Sciatic nerve (tissue), 2 donors: Measurements from ENCODE around the gene TGIF2. TPM values are rescaled to one million over a fixed set of nuclear protein-coding genes. Genes with fewer than 3 reads are reported as not detected.
"Not testable (repeated sequence)": the region's sequence is repeated elsewhere in the genome, so short reads cannot be mapped to it uniquely, and the experiment has no call there.

Experiments
- ATAC-seq: fragments of 200-7000 bp; cut with Tn5 transposase; one replicate; pipeline ENCODE4 v1.9.1; 2020; ENCODE audit warnings: mild to moderate bottlenecking, moderate library complexity
- DNase-seq: peaks from one replicate; pipeline ENCODE4 v3.0.0-alpha.2; 2020; ENCODE audit warnings: low spot score
- intact Hi-C: fragments of 100-400 bp; cut with DNase I; formaldehyde crosslinking; loops from one replicate; pipeline ENCODE4 v1.14.2; 2022
- total RNA-seq: library from RNA; stranded (reverse); fragmentation: NEBNext Ultra II Directional; extraction: Animal tissue kit (Norgen Biotek cat#: 25700); gene quantifications from one replicate; pipeline ENCODE4 v1.2.1, GENCODE V29; 2021
- donor health status: DM: no; HTN: no; CAD: no.
- donor health status: DM: no; HTN: no; CAD: no.

The TGIF2 gene
- total RNA-seq, 1 donor from 2014 or later: 25.3 TPM

DNA sequence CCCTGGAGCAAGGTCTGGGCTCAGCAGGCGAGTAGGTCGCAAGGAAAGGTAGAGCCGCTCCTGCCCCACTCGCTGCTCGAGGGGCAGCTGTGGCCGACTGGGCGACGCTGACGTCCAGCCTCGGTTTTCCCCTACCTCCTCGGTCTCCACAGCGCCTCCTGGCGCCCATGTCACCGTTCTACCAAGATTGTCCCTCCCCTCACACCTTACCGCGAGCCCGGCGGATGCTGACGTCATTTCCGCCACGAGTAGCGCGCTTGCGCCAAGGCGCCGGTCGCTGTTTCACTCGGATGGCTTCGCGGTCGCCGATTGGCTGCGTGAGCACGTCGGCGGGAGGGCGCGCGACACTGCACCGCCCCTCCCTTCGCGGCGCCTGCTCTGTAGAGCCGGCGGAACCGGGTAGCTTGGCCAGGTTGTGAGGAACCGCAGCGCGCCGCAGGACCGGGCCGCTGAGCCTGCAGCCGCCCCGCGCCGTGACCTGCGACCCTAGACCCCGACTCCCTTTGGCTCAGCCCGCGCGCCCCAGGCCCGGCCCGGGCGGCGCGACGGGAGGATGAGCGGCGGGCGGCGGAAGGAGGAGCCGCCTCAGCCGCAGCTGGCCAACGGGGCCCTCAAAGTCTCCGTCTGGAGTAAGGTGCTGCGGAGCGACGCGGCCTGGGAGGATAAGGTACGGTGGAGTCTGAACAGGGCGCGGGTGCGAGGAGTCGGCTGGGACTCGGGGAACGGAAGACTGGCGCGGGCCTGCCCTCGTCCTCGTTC, 32.2 kb downstream of the TGIF2 start, which contains the start of gene RAB5IF:
RAB5IF (plus strand) TSS at position 381 of the 759 bp plus-strand sequence; CDS start at position 554, 173 bp downstream.
- intact Hi-C loops: no loop called here
- DNase-seq: peak; percentile 100
- peak; percentile 99 for ATAC-seq

- ATAC-seq: no peak
Observed at GRCh38 chr20:36606158-36607066, 33.0 kb downstream of the TGIF2 start.

DNA sequence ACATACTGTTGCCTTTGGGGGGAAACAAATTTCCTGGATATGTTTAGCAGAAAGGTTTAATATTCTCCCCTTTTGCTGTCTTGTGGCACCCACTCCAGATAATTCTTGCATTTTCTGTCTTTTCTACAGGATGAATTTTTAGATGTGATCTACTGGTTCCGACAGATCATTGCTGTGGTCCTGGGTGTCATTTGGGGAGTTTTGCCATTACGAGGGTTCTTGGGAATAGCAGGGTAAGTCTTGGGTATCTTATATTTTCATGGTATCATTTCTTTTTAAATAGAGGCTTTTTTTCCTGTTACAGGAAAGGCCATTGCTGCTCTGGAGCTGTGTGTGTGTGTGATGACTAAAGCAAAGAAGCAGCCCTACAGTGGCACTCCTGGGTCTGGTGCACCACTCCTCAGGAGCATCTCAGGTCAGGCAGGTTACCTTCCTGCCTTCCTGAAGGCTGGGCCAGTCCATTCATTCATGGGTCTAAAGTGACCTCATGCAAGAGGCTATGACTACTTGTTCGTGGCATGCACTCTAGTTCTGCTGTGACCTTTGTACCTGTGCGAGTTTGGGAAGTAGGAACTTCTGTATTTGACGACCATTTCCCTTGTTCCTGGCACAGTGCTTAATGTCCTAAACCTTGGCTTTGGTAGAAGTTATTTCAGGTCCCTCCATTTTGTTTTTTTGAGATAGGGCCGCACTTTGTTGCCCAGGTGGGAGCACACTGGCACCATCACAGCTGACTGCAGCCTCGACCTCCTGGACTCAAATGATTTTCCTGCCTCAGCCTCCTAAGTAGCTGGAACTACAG, 34.4 kb downstream of the TGIF2 start:
- DNase-seq (no peak), ATAC-seq (no peak)
- intact Hi-C loops: no loop called here

More at GRCh38 chr20:36606158-36607066, 33.0 kb downstream of the TGIF2 start:
- intact Hi-C loops: no loop called here
- DNase-seq: no peak

DNA sequence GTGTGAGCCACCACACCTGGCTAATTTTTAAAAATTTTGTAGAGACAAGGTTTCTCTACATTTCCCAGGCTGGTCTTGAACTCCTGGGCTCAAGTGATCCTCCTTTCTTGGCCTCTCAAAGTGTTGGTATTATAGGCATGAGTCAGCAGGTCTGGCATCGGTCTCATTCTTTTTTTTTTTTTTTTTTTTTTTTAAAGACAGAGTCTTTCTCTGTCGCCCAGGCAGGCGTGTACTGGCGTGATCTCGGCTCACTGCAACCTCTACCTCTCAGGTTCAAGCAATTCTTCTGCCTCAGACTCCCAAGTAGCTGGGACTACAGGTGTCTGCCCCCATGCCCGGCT, 35.0 kb downstream of the TGIF2 start:
- intact Hi-C loops, ATAC-seq, DNase-seq: not testable (repeated sequence)

- intact Hi-C loops: no loop called here
Observed at GRCh38 chr20:36611625-36612024, 38.2 kb downstream of the TGIF2 start.

DNA sequence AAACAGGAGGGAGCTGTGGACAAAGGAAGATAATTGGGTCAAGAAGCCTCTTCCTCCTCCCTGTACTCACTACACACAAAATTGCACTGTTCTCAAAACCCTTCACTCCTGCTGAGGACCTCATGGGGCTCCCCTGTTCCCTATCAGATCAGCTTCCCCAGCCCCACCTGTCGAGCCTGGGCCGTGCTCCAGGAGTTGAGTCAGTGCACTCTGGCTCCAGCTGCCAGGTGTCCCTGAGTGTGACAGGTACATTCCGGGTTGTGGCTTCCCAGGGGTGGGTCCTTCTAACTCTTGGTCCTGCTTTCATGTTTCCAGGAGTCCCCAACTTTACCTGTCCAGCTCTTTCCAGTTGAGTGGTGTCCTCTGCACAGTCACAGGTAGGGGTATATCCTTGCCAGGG, 40.6 kb downstream of the TGIF2 start:
- intact Hi-C loops: no loop called here
- DNase-seq (no peak), ATAC-seq (no peak)

More at GRCh38 chr20:36611625-36612024, 38.2 kb downstream of the TGIF2 start:
- DNase-seq (no peak), ATAC-seq (no peak)

DNA sequence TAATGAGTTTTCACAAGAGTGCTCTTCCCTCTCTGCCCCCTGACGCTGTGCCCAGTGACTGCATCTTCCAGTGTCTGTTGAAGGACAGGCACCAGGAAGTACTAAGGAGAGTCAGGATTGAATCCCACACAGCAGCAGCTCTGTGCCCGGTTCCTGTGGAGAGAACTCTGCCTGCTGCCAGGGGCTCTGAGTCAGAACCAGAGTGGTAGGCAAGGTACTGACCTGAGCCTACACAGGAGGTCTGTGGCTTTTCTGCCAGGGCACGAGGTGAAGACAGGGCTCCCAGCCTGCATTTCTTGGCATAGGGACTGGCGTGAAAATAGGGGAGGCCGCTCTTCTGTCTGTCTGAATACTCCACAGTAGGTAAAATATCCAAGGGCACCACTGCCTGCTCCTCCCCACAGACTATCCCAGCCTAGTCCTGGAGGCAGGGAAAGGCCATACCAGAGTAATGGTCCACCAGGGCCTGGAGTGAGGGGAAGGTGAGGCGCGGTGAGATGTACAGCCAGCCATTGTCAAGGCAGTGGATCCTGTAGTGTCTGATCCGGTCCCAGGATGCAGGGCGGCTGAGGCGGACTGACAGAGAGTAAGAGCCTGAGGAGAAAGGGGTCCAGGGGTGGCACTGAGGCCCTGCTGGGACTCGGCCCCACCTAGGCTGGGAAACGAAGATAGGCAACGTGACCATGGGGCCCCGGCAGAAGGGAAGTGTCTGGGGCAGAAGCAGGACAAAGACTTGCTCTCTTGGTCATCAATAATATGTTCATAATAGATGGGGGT, 41.6 kb downstream of the TGIF2 start:
- no peak for ATAC-seq
- intact Hi-C loops: no loop called here
- DNase-seq: no peak

DNA sequence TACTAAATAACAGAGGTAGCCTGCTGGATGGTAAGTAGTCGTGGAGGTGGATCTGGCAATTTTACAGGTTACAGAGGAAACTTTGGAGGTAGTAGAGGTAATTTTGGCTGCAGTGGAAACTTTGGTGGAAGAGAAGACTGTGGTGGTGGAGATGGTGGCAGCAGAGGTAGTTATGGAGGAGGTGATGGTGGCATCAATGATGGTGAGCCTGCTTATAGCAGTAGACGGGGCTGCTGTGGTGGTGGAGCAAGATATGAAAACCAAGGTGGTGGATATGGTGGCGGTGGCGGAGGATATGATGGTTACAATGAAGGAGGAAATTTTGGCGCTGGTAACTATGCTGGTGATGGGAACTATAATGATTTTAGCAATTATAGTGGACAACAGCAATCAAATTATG, 47.5 kb downstream of the TGIF2 start:
- DNase-seq (no peak), ATAC-seq (no peak)
- intact Hi-C loops: no loop called here

DNA sequence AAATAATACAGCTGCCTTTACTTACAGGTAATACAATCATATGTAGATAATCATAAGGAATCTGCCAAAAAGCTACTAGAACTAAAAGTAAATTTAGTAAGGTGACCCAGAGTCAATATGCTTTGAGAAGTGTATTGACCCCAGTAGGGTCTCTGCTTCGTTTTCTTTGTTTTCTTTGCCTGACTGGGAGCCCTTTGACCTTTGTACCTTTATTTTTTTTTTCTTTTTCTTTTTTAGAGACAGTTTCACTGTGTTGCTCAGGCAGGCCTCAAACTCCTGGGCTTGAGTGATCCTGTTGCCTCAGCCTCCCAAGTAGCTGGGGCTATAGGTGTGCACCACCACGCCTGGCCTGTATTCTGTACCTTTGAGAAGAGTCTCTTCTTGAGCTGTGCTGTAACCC, 50.0 kb downstream of the TGIF2 start:
- intact Hi-C loops: no loop called here
- ATAC-seq (no peak), DNase-seq (no peak)

DNA sequence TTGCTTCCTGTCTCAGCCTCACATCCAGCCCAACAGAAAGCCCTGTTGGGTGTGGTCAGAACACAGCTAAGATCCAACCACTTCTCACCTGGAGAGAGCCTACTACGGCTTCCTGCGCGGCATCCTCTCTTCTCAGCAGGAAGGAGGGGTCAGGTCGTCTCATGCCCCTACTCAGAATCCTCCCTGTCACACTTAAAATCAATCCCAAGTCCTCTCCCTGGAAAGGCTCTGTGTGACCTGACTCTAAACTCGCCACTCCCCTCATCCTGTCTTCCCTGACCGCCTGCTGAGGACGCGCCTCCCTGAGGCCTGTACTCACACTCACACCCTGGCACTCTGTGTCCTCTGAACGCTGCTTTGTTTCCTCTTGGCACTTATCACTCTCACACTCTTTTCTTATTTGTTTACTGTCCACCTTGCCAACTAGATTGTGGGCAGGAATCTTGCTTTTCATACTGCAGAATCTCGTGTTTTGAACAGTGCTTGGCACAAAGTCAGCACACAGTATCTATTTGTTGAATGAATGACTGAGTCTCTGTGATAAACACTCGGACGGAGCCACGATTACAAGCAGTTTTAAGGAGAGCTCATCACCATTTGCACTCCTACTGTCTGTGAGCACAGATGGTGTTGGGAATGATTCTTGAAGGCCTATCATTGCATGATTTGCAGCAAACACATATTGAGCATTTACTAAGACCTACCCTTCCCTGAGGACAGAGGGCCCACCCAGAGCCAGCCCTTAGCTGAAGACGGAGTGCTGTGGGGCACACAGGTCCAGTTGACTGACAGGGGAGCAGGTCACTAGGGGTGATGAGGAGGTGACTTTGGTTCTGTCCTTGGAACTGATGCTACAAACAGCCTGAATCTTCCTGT, 50.9 kb downstream of the TGIF2 start:
- DNase-seq (no peak), ATAC-seq (peak; percentile 67)
- intact Hi-C loops: no loop called here

GRCh38 chr20:36624944-36625324, 51.5 kb downstream of the TGIF2 start:
- no peak for ATAC-seq
- intact Hi-C loops: no loop called here
- no peak for DNase-seq

DNA sequence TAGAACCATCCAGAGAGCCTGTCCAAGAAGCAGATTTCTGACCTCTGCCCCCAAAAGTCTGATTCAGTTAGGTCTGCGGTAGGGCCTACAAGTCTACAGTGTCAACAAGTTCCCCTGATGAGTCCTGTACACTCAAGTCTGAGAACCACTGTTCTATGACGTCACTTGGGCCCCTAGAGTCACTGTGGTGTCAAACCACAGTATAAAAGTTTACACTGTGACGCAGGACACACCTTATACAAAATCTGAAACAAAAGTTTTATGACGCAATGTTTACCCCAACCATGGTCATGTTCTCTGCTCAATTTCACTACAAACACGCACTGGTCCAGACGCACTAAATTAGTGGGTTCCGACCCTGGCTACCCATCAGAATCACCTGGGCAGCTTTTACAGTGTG, 54.7 kb downstream of the TGIF2 start:
- intact Hi-C loops: no loop called here
- ATAC-seq (no peak), DNase-seq (no peak)

GRCh38 chr20:36629719-36630681, 56.6 kb downstream of the TGIF2 start:
- ATAC-seq (no peak), DNase-seq (no peak)
- intact Hi-C loops: no loop called here

DNA sequence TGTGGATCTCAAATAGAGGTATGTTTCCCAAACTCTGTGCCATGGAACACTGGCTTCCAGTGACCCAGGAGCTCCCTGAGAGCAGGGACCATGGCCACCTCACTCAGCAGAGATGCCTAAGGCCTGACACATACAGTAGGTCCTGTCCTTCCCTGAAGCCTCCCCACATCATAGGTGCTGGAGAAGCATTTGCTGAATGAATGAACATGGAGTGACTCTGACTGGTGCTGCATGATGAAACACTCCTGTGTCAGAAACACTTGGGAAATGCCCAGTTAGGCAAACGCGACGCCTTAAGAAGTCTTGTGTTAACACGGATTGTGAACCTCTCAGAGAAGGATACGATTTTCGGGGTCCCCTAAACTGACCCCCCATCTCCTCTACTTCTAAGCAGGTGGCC, 58.2 kb downstream of the TGIF2 start:
- intact Hi-C loops: no loop called here
- no peak for DNase-seq
- ATAC-seq: no peak

- ATAC-seq (no peak), DNase-seq (no peak)
- intact Hi-C loops: no loop called here
Observed at GRCh38 chr20:36632147-36632486, 58.7 kb downstream of the TGIF2 start.

DNA sequence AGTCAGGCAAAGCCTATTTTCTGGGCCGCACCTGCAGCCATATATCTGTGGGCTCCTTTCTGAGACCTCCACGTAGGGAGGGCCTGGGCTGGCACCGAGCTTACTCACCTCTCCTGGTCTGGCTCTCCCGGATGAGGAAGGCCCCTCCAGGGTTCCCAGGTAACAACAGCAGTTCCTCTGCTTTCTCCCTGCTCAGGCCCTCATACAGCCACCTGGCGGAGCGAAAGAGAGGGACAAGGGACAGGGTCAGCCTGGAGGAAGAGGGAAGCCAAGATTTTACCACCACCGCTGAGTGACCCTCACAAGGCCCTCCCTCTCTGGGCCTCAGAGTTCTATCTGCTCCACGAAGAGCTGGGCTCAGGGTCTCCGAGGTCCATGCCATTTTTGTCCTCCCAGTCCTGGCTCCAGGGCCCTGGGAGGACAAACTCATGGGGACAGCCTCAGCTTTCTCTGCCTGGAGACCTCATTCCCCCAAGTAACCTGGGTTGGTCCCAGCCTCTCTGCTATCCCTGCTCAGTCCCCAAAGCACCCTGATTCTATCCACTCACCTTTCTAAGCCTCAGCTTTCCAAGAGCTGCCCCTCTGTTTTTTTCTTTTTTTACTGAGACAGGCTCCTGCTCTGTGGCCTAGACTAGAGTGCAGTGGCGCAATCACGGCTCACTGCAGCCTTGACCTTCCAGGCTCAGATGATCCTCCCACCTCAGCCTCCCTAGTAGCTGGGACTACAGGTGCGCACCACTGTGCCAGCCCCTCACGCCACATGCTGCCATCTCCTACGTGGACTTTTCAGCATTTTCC, 59.3 kb downstream of the TGIF2 start:
- no peak for ATAC-seq

More for the DNA sequence above, 59.3 kb downstream of the TGIF2 start:
- no peak for DNase-seq
- intact Hi-C loops: no loop called here
